Measurements from ENCODE around the gene RAB22A.
"Not testable (repeated sequence)": the region's sequence is repeated elsewhere in the genome, so short reads cannot be mapped to it uniquely, and the experiment has no call there.

The RAB22A gene

DNA sequence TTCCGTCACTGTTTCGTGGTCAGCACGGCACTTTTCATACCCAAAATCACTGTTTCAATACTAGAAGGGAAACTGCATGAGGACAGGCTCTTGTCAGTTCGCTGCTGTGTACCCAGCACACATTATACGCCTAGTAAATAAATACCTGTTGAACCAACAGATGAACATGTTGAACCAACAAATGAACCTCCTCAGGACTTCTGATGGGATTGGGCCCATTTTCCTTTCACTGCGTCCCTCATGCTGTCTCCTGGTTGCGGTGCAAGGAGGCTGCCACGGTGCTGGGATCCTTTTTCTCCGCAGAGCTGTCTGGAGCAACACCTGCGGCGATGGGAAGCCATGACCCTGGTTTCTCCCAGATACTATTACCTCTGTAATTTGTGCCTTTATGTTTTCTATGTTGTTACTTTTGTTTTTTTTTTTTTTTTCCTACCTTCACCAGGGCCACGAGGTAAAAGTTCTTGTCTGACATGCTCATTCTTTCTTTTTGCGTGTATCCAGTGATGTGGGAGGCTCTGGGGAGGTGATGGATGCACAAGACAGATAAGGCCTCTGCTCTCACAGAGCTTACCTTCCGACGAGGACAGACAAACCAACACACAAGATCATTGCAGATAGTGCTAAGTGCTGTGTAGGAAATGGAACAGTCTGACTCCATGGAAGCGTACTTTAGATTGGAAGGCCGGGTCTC, 80.6 kb downstream of the RAB22A start:
- no peak for DNase-seq

DNA sequence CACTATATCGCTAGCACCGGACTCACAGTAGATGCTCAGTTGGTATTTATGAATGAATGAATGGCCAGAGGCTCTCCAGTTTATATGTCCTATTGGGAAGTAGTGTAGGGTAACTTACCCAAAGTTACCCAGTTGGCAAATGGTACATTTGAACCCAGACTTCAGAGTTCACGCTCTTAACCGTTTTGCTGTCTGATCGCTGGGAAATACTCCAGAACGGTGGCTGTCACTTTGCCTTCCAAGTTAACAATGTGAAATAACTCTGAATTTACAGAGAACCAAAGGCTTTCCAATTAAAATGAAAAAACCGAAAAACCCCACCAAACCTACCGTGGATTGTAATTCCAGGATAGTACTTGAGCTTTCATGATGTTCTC, 81.1 kb downstream of the RAB22A start:
- no peak for DNase-seq

DNA sequence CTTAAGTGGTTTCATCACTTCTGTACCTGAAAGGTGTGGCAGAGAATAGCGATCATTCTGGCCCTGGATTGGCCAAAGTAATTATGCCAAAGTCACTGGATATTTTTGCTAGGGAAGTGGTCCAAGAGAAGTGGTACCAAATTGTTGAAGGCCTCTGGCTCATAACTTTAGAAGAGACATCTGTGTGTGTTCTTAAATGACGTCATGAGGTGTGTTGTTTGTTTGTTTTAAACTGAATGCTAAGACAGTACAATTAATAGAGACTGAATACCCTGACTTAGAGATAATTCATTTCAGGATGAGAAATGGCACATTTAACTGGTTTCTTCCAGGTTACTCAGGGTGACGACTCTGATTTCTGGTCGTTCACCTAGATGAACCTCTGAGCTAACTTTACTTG, 82.8 kb downstream of the RAB22A start:
- no peak for DNase-seq

- no peak for DNase-seq
Measured at GRCh38 chr20:58393299-58393698, 83.8 kb downstream of the RAB22A start.

DNA sequence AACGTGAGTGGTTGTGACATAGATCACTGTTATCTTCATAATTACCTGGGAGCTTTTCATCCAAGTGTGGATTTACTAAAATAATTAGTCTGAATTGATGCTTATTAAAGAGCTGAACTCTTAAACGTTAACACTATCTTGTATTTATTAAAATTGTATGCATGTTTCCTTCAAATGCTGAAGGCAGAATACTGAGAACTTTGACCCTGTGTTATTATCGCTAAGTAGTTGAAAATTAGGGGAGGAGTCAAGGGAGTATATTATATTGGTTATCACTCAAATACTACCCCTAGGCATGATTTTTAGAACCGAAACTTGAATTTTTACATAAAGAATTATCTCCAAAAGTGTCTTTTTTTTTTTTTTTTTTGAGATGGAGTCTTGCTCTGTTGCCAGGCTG, 85.3 kb downstream of the RAB22A start:
- no peak for DNase-seq

DNA sequence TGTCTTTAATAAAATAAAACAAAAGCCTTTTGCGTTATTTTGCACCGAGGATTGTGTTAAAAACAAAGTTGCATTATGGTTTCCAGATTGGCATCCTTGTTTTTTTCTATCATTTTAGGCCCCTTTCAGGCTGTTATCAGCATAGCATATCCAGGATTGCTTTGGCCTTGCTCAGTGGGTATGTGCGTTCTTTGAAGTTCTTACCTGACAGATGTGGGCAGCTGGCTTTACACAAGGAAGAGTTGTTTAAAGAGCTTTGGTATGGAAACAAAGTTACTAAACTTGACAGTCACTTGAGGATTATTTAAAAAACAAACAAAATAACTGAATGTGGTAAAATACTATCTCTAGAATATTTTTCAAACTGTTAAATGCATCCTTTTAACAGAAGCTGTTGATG, 86.1 kb downstream of the RAB22A start:
- no peak for DNase-seq

DNA sequence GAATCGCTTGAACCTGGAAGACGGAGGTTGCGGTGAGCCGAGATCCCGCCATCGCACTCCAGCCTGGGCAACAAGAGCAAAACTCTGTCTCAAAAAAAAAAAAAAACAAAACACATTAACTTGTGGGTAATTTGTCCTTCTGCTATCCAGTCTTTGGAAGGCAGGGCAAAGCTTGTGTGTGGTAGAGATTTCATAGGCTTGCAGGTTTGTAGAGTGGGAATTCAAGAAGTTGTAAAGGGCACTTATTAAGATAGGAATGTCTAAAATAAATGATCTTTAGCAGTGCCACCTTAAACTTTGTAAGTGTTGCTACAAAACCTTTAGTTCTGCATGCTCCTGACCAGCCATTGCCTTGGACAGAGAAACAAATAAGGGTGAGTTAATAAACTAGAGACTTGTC, 87.9 kb downstream of the RAB22A start:
- DNase-seq: no peak

- DNase-seq: no peak
Measured at GRCh38 chr20:58398254-58398653, 88.7 kb downstream of the RAB22A start.

GRCh38 chr20:58399926-58400325, 90.4 kb downstream of the RAB22A start:
- no peak for DNase-seq

GRCh38 chr20:58401162-58401561, 91.6 kb downstream of the RAB22A start:
- no peak for DNase-seq

DNA sequence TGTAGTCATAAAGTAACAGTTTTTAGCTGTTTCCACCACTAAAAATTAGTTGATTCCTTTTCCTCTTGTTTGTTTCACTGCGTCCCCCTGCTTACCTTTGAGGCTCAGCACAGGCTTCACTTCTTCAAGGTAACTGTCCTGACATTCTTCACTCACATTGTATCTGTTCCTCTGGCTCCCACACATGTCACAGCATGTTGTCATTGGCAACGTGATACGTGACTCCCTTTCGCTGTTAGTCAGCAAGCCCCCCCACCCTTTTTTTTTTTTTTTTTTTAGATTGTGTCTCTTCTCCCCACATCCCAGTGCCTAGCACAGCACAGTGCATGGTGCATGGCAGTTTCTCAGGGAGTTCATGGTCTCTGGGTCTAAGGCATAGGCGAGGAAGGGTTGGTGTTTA, 92.8 kb downstream of the RAB22A start:
- DNase-seq: no peak

DNA sequence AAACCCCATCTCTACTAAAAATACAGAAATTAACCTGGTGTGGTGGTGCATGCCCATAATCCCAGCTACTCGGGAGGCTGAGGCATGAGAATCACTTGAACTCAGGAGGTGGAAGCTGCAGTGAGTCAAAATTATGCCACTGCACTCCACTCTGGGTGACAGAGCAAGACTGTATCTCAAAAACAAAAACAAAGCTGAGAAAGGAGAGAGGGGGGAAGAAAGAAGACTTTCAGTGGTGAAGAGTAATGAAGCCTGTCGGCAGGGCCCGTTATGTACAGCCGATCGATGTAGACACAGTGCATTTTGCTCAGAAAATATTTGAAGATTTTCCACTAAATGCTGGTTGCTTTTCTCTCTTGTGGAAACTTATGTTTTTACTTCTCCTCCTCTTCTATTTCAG, 93.3 kb downstream of the RAB22A start:
- no peak for DNase-seq

DNA sequence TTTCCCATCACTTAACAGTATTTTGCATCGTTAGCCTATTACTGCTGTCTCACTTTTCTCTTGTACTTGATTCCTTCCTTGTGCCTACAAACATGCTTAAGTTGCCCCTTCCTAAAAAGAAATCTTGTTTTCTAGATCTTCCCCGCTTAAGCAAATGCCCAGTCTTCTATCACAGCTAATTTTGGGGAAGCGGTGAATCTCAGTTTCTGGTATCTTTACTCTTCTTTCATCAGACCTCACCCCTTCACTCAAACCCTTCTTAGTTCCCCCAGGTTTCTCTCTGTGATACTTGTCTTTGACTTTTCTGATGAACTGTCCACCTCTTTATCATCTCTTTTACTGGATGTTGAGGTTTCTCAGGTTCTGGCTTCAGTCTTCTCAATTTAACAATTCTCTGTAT, 93.8 kb downstream of the RAB22A start:
- DNase-seq: no peak

DNA sequence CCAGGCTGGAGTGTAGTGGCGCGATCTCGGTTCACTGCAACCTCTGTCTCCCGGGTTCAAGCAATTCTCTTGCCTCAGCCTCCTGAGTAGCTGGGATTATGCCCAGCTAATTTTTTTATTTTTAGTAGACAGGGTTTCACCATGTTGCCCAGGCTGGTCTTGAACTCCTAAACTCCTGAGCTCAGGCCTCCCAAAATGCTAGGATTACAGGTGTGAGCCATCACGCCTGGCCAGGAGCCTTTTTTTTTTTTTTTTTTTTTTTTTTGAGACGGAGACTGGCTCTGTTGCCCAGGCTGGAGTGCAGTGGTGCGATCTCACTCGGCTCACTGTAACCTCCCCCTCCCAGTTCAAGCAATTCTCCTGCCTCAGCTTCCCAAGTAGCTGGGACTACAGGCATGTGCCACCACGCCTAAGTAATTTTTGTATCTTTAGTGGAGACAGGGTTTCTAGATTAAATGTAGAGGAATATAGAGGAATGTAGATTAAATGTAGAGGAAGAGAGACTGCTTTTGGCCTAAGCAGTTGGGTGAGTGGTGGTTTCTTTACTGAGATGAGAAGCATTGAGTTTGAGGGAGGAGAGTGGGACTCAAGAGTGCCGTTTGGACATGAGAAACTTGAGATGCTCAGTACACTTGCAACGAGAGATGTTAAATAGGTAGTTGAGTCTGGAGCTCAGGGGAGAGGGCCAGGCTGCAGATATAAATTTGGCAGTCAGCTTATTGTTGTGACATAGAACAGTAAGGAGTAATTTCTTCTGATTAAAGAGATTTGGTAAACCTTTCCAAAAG, 96.2 kb downstream of the RAB22A start:
- DNase-seq: no peak

DNA sequence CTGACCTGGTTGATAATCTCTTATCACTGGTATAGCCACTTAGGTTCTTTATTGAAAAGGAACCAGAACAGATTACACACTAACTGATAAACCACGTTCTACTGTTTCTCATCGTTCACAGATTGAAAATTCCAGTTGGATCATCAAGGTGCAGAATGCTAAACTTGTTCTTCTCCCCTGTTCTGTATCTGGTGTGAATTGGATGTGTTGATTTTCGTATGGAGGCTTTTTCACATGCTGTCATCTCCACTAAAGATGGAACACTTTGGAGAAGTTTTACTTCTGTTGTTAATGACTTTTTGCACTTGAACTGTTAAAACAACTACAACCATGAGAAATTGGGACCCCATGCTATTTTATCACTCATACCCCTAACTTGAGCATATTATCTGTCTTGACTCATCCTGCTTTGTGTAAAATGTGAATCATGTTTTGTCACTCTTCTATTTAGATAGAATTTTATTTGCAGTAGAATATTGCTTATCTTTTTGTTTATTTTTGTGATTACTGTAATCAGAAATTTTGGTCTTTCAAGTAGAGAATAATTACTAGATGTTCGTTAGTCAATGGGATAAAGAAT, 97.0 kb downstream of the RAB22A start:
- no peak for DNase-seq

GRCh38 chr20:58407201-58407873, 97.8 kb downstream of the RAB22A start:
- no peak for DNase-seq

DNA sequence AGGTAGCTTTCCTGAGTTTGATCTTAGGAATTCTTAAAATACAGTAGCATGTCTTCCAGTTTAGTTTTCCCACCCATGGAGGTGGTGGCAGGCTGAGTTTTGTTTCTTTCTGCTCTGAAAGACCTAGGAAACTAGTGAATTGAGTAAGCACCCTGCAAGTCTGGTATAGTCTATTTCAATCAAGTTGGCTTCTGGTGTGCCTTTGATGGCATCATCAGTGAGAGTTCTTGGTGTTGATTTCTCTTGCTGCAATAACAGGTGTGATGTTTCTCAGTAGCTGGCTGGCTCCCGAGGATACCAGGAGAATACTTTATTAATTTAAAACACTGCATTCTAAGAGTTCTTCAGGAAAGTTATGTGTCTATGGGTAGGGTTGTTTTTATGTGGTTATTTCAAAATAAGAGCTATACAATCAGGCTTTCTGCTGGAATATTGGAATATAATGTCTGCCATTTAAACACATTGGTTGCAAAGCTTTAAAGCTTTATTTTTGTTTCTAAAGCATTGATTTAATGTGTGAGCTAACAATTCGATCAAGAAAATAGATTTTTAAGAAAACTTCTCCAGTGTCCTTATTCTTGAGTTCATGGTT, 98.5 kb downstream of the RAB22A start:
- DNase-seq: no peak

DNA sequence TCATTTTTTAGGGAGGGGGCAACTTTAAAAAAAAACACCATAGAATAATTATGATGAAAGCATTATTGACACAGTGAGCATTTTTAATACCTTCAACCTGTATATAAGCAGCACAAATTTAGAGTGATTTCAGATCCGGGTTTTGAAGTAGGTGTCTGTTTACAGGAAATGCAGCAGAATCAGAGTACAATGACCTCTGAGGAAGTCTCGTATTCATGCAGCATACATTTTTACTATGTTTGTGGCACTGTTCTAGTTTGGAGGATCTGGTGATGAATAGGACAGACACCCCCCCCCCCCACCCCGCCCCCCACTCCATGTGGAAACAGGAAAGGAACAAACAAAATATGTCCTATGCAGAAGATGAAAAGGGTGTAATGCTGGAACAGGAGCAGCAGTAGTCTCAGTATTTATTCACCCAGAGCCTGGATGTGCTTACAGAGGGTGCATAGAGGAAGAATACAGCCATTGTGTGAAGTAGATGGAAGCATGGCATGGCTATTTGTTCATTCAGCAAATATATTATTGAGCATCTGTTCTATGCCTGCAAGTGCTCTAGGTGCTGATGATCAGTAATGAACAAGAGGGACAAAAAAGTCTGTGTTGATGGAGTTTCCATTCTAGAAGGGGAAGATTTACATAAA, 99.2 kb downstream of the RAB22A start:
- DNase-seq: no peak

- DNase-seq: not testable (repeated sequence)
Measured at GRCh38 chr20:58414216-58414615, 104.7 kb downstream of the RAB22A start.

DNA sequence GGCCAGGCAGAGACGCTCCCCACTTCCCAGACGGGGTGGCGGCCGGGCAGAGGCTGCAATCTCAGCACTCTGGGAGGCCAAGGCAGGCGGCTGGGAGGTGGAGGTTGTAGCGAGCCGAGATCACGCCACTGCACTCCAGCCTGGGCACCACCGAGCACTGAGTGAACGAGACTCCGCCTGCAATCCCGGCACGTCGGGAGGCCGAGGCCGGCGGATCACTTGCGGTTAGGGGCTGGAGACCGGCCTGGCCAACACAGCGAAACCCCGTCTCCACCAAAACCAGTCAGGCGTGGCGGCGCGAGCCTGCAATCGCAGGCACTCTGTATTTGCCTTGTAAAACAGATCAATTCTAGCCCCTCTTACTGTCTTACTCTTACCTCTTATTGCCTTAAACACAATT, 105.3 kb downstream of the RAB22A start:
- DNase-seq: not testable (repeated sequence)

GRCh38 chr20:58416057-58416456, 106.5 kb downstream of the RAB22A start:
- no peak for DNase-seq

DNA sequence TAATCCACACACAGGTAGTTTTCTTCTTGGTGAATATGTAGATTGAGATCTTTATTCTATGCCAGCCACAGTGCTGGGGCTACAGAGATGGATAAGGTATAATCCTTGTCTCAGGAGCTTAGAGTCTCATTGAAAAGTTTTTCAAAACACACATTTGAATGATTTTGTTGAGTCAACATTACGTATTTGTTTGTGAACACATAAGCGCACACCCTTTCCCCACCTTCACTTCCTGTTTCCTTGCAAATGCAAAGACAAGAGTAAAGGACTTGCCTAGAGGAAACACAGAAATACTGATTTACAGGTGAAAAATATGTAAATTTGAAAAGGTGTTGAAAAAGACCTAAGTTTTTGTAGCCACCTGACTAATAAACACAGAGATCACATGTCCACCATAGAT, 107.3 kb downstream of the RAB22A start:
- DNase-seq: no peak
